Mucosa of stomach (tissue), 1 donor: ENCODE data around the gene TACC3.
A peak's percentile ranks its signal among the peaks of the same experiment; 100 is the strongest.

Experiments
- H3K27me3 ChIP-seq: one replicate; pipeline ENCODE4 v1.7.0; 2013; ENCODE audit warnings: mild to moderate bottlenecking, low read length; ENCODE audit not compliant: control insufficient read depth, insufficient read depth
- H3K36me3 ChIP-seq: one replicate; pipeline ENCODE4 v1.7.0; 2013; ENCODE audit warnings: low read length; ENCODE audit not compliant: control insufficient read depth, insufficient read depth
- H3K4me1 ChIP-seq: one replicate; pipeline ENCODE4 v1.7.0; 2013; ENCODE audit warnings: mild to moderate bottlenecking, low read length; ENCODE audit not compliant: control insufficient read depth, insufficient read depth
- H3K4me3 ChIP-seq: one replicate; pipeline ENCODE4 v1.7.0; 2013; ENCODE audit warnings: low read length
- H3K9ac ChIP-seq: one replicate; pipeline ENCODE4 v1.7.0; 2013; ENCODE audit warnings: mild to moderate bottlenecking, low read length, moderate library complexity
- H3K9me3 ChIP-seq: one replicate; pipeline ENCODE4 v1.7.0; 2013; ENCODE audit warnings: mild to moderate bottlenecking, low read length, moderate library complexity; ENCODE audit not compliant: control insufficient read depth
- donor health status: Pancreatic carcinoma.

Gene TACC3

GRCh38 chr4:1779588-1780382 lies 58.5 kb downstream of the TACC3 start:
- Histone ChIP-seq H3K36me3 (no peaks in the 10 kb centered on the region), H3K9ac (no peak overlapping the region), H3K4me1 (peaks cover 4% of the 10 kb centered on the region), H3K27me3 (peaks cover 13% of the 10 kb centered on the region), H3K4me3 (no peak overlapping the region), H3K9me3 (no peaks in the 10 kb centered on the region)

- H3K9ac ChIP-seq = no peak overlapping the region
- H3K4me3 ChIP-seq = no peak overlapping the region
- peaks cover 10% of the 10 kb centered on the region for H3K4me1 ChIP-seq
- peaks cover 13% of the 10 kb centered on the region for H3K27me3 ChIP-seq
- H3K9me3 ChIP-seq = no peaks in the 10 kb centered on the region
- no peaks in the 10 kb centered on the region for H3K36me3 ChIP-seq
Observed at GRCh38 chr4:1780435-1780834, 59.1 kb downstream of the TACC3 start.

- Histone ChIP-seq H3K9me3 (no peaks in the 10 kb centered on the region), H3K36me3 (no peaks in the 10 kb centered on the region), H3K4me3 (no peak overlapping the region), H3K9ac (no peak overlapping the region), H3K27me3 (peaks cover 6% of the 10 kb centered on the region), H3K4me1 (peaks cover 14% of the 10 kb centered on the region)
Observed at GRCh38 chr4:1783015-1783414, 61.7 kb downstream of the TACC3 start.

GRCh38 chr4:1783970-1784369 lies 62.6 kb downstream of the TACC3 start:
- Histone ChIP-seq H3K27me3 (peaks cover 2% of the 10 kb centered on the region), H3K4me3 (no peak overlapping the region), H3K9me3 (no peaks in the 10 kb centered on the region), H3K9ac (no peak overlapping the region), H3K4me1 (peaks cover 14% of the 10 kb centered on the region), H3K36me3 (no peaks in the 10 kb centered on the region)

- peaks cover 2% of the 10 kb centered on the region for H3K27me3 ChIP-seq
- H3K4me3 ChIP-seq = no peak overlapping the region
- no peaks in the 10 kb centered on the region for H3K9me3 ChIP-seq
- H3K4me1 ChIP-seq = peaks cover 14% of the 10 kb centered on the region
- H3K9ac ChIP-seq = no peak overlapping the region
- no peaks in the 10 kb centered on the region for H3K36me3 ChIP-seq
Observed at GRCh38 chr4:1784395-1784788, 63.1 kb downstream of the TACC3 start.

- no peak overlapping the region for H3K4me3 ChIP-seq
- H3K9ac ChIP-seq = peak overlapping the region; percentile 43
- H3K4me1 ChIP-seq = peaks cover 14% of the 10 kb centered on the region
- H3K36me3 ChIP-seq = no peaks in the 10 kb centered on the region
- H3K27me3 ChIP-seq = peaks cover 2% of the 10 kb centered on the region
- no peaks in the 10 kb centered on the region for H3K9me3 ChIP-seq
Observed at GRCh38 chr4:1784789-1785591, 63.7 kb downstream of the TACC3 start.

- H3K9ac ChIP-seq = peak overlapping the region; percentile 43
- no peak overlapping the region for H3K4me3 ChIP-seq
- H3K36me3 ChIP-seq = no peaks in the 10 kb centered on the region
- H3K9me3 ChIP-seq = no peaks in the 10 kb centered on the region
- H3K4me1 ChIP-seq = peaks cover 14% of the 10 kb centered on the region
- H3K27me3 ChIP-seq = no peaks in the 10 kb centered on the region
Observed at GRCh38 chr4:1785592-1785991, 64.3 kb downstream of the TACC3 start.

GRCh38 chr4:1786544-1787362 lies 65.4 kb downstream of the TACC3 start:
- Histone ChIP-seq H3K27me3 (no peaks in the 10 kb centered on the region), H3K9me3 (no peaks in the 10 kb centered on the region), H3K4me3 (no peak overlapping the region), H3K4me1 (peaks cover 14% of the 10 kb centered on the region), H3K9ac (no peak overlapping the region), H3K36me3 (no peaks in the 10 kb centered on the region)

- Histone ChIP-seq H3K4me3 (no peak overlapping the region), H3K9ac (no peak overlapping the region), H3K36me3 (no peaks in the 10 kb centered on the region), H3K9me3 (no peaks in the 10 kb centered on the region), H3K4me1 (peaks cover 14% of the 10 kb centered on the region), H3K27me3 (peaks cover 1% of the 10 kb centered on the region)
Observed at GRCh38 chr4:1787411-1788077, 66.2 kb downstream of the TACC3 start.

GRCh38 chr4:1788254-1788973 lies 67.1 kb downstream of the TACC3 start:
- H3K4me3 ChIP-seq = no peak overlapping the region
- H3K9ac ChIP-seq = no peak overlapping the region
- H3K27me3 ChIP-seq = peaks cover 4% of the 10 kb centered on the region
- H3K9me3 ChIP-seq = no peaks in the 10 kb centered on the region
- no peaks in the 10 kb centered on the region for H3K36me3 ChIP-seq
- peaks cover 14% of the 10 kb centered on the region for H3K4me1 ChIP-seq

- H3K4me3 ChIP-seq = no peak overlapping the region
Observed at GRCh38 chr4:1789552-1789951, 68.2 kb downstream of the TACC3 start.

More at GRCh38 chr4:1789552-1789951, 68.2 kb downstream of the TACC3 start:
- H3K4me1 ChIP-seq = peaks cover 13% of the 10 kb centered on the region
- no peaks in the 10 kb centered on the region for H3K9me3 ChIP-seq
- peaks cover 10% of the 10 kb centered on the region for H3K27me3 ChIP-seq
- H3K36me3 ChIP-seq = no peaks in the 10 kb centered on the region
- H3K9ac ChIP-seq = no peak overlapping the region
